ENCODE measurements around the gene ELP2. TPM values are rescaled to one million over a fixed set of nuclear protein-coding genes. Genes with fewer than 3 reads are reported as not detected.

ELP2 gene
- total and polyA plus RNA-seq, 2 donors (not counting 3 experiments of a cell fraction or from before 2014, with no cell fraction given), result 37.8 to 90.5 TPM

DNA sequence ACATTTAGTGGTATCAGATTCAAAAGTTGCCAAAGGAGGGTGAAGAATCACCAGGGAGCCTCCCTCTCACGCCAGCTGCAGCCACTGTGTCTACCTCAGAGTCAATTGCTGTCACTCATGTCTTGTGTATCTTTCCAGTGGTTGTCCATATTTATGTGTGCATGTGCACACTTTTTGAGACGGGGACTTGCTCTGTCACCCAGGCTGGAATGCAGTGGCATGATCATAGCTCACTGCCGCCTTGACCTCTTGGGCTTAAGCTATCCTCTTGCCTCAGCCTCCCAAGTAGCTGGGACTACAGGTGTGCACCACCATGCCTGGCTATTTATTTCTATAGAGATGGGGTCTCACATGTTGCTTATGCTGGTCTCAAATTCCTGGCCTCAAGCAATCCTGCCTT lies 61.6 kb downstream of the ELP2 start:
- FAIRE-seq, result no peak
- DNase-seq (ENCODE audit: low read depth, low spot score), result no peak
- Histone ChIP-seq H3K36me3 (ENCODE audit: control insufficient read depth in 2 of 2, extremely low read depth in 1 of 2, insufficient read depth in 2 of 2, low read length in 2 of 2) (no peaks in the 10 kb centered on the region), H3K9me3 (replicated peaks; ENCODE audit: control insufficient read depth, insufficient read depth, low read length) (no peaks in the 10 kb centered on the region), H3K9ac (replicated peaks; ENCODE audit: extremely low read depth, insufficient read depth, low read length) (no peak overlapping the region), H3K9me1 (replicated peaks; ENCODE audit: control insufficient read depth, extremely low read depth, insufficient read depth, low read length) (no peaks in the 10 kb centered on the region), H3K27ac (ENCODE audit: insufficient read depth, low read depth, low read length) (no peak overlapping the region), H3K79me2 (ENCODE audit: control insufficient read depth, insufficient read depth, low read length) (no peaks in the 10 kb centered on the region), H3K27me3 (ENCODE audit: control insufficient read depth in 2 of 2, insufficient read depth in 2 of 2, low read length in 2 of 2) (peaks cover 0 to 10% of the 10 kb centered on the region in 2 experiments), H3K4me3 (replicated peaks in 1 of 3; ENCODE audit: insufficient read depth in 1 of 3, low read depth in 1 of 3, low read length in 3 of 3) (no peak overlapping the region), H3K4me2 (ENCODE audit: insufficient read depth, low read length) (no peak overlapping the region), H2AFZ (ENCODE audit: low read depth, low read length) (no peak overlapping the region), H4K20me1 (replicated peaks; ENCODE audit: control insufficient read depth, extremely low read depth, insufficient read depth, low read length) (no peaks in the 10 kb centered on the region), H3K4me1 (ENCODE audit: control insufficient read depth, extremely low read depth, insufficient read depth, low read length) (peaks cover 4% of the 10 kb centered on the region)
- CTCF ChIA-PET, result no interaction called here
- POLR2A ChIA-PET, result no interaction called here
- BruUV-seq (replicated peaks), result no TSS peak
- dilution Hi-C loops (cut with MboI; ENCODE audit: extremely low pct_ligation_motif_present, low sequenced_read_pairs), result no loop called here
- intact Hi-C loops (cut with micrococcal nuclease), result no loop called here
- TF ChIP-seq POLR2AphosphoS5 (IDR thresholded peaks at IDR 0.05; ENCODE audit: insufficient read depth, low read depth, low read length) (no peak), MYC (IDR thresholded peaks at IDR 0.05; ENCODE audit: low read depth, low read length) (no peak), CTCF (IDR thresholded peaks at IDR 0.05; ENCODE audit: extremely low read depth in 1 of 2, insufficient read depth in 1 of 2, low read depth in 1 of 2, low read length in 2 of 2) (no peak), EZH2 (IDR thresholded peaks at IDR 0.05; ENCODE audit: borderline replicate concordance, low read depth, low read length, severe bottlenecking) (no peak), FOS (IDR thresholded peaks at IDR 0.05; ENCODE audit: borderline replicate concordance, insufficient read depth, low read length) (no peak), MAX (IDR thresholded peaks at IDR 0.05; ENCODE audit: insufficient read depth, insufficient read length) (no peak), JUN (IDR thresholded peaks at IDR 0.05; ENCODE audit: borderline replicate concordance, insufficient read depth, insufficient read length, low read depth) (no peak), POLR2A (IDR thresholded peaks at IDR 0.05; ENCODE audit: low read depth, low read length) (no peak), GATA2 (IDR thresholded peaks at IDR 0.05; ENCODE audit: insufficient read depth, insufficient read length, low read depth, low read length) (no peak)
